Measurements from ENCODE around the gene FUZ. TPM values are rescaled to one million over a fixed set of nuclear protein-coding genes. Genes with fewer than 3 reads are reported as not detected.

The FUZ gene
- total RNA-seq, 6 experiments from 2014 or later: 3.7 to 10.7 (median 6.3) TPM

DNA sequence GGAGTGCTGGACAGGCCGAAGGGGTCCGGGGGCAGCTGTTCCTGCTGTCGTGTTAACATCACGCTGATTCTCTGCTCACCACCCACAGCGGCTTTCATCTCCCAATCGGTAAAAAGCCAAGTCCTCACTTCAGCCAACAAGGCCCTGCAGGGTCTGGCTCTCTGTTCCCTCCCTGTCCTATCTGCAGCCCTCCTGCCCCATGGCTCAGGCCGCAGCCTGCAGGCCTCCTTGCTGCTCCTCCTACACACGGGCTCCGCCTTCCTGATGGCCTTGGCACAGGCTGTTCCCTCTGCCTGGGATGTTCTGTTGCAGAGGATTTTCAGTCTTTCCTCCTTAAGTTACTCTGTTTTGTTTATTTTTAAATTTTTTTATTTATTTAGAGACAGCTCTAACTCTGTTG lies 22.2 kb downstream of the FUZ start:
- H3K9me3 ChIP-seq: no peaks in the 10 kb centered on the region
- no peaks in the 10 kb centered on the region for H3K4me1 ChIP-seq
- H3K4me3 ChIP-seq: no peak overlapping the region
- intact Hi-C loops (cut with DNase I): no loop called here
- peaks cover 7 to 50% (median 22%) of the 10 kb centered on the region in 4 donors for H3K36me3 ChIP-seq
- no peaks in the 10 kb centered on the region for H3K27me3 ChIP-seq
- H3K27ac ChIP-seq: no peak overlapping the region
- TF ChIP-seq, protein P1, sequence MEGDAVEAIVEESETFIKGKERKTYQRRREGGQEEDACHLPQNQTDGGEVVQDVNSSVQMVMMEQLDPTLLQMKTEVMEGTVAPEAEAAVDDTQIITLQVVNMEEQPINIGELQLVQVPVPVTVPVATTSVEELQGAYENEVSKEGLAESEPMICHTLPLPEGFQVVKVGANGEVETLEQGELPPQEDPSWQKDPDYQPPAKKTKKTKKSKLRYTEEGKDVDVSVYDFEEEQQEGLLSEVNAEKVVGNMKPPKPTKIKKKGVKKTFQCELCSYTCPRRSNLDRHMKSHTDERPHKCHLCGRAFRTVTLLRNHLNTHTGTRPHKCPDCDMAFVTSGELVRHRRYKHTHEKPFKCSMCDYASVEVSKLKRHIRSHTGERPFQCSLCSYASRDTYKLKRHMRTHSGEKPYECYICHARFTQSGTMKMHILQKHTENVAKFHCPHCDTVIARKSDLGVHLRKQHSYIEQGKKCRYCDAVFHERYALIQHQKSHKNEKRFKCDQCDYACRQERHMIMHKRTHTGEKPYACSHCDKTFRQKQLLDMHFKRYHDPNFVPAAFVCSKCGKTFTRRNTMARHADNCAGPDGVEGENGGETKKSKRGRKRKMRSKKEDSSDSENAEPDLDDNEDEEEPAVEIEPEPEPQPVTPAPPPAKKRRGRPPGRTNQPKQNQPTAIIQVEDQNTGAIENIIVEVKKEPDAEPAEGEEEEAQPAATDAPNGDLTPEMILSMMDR (IDR thresholded peaks at IDR 0.05): no peak
- no peak for TF ChIP-seq POLR2A (IDR thresholded peaks at IDR 0.05)
- WGBS (ENCODE audit: insufficient coverage, low coverage, low lambda C conversion rate, missing lambda C conversion rate): 71% methylated on average over 8 of the region's 9 CpGs
- DNase-seq (no peak), ATAC-seq (peak; percentile 31 to 55 (median 46))

DNA sequence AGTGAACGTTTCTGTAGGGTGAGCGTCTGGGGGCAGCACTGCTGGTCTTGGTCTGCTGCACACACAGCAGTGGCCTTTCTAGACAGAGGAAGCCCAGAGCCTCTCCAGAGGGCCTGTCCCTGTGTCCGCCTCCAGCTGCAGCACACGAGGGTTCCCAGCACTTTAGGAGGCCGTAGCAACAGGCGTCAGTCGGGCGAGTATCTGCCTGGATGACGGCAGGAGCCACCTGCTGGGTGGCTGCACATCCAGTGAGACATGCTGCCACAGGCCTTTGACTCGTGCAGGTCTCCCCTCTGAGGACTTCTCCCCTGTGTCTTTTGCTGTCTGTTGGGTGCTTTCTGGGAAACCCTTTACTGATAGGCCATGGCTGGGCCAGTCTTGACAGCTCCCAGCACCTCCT lies 24.2 kb downstream of the FUZ start:
- no peak for DNase-seq
- no peak overlapping the region for H3K27ac ChIP-seq
- H3K36me3 ChIP-seq: peaks cover 7 to 34% (median 19%) of the 10 kb centered on the region in 4 donors
- H3K9me3 ChIP-seq: no peaks in the 10 kb centered on the region
- no peaks in the 10 kb centered on the region for H3K27me3 ChIP-seq
- intact Hi-C loops (cut with DNase I): no loop called here
- H3K4me1 ChIP-seq: no peaks in the 10 kb centered on the region
- ATAC-seq: no peak
- TF ChIP-seq, protein P1 (IDR thresholded peaks at IDR 0.05): no peak
- TF ChIP-seq POLR2A (IDR thresholded peaks at IDR 0.05): no peak
- 97% methylated on average over 5 of the region's 10 CpGs for WGBS (ENCODE audit: insufficient coverage, low coverage, low lambda C conversion rate, missing lambda C conversion rate)
- no peak overlapping the region for H3K4me3 ChIP-seq

DNA sequence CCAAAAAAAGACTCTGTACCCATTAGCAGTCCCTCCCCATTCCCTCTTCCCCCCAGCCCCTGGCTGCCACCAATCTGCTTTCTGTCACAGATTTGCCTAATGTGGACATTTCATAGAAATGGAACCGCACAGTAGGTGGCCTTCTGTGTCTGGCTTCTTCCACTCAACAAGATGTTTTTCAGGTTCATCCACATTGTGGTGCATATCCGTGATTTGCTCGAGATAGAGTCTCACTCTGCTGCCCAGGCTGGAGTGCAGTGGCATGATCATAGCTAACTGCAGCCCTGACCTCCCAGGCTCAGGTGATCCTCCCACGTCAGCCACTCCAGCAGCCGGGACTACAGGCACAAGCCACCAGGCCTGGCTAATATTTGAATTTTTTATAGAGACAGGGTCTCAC lies 25.3 kb downstream of the FUZ start:
- Histone ChIP-seq H3K27ac (no peak overlapping the region), H3K9me3 (no peaks in the 10 kb centered on the region), H3K36me3 (peaks cover 0 to 36% (median 11%) of the 10 kb centered on the region in 4 donors), H3K4me1 (no peaks in the 10 kb centered on the region), H3K4me3 (no peak overlapping the region), H3K27me3 (no peaks in the 10 kb centered on the region)
- intact Hi-C loops (cut with DNase I): no loop called here
- 87% methylated on average over 4 of the region's 5 CpGs for WGBS (ENCODE audit: insufficient coverage, low coverage, low lambda C conversion rate, missing lambda C conversion rate)
- DNase-seq (no peak), ATAC-seq (no peak)
- TF ChIP-seq, protein P1 (IDR thresholded peaks at IDR 0.05): no peak
- no peak for TF ChIP-seq POLR2A (IDR thresholded peaks at IDR 0.05)

DNA sequence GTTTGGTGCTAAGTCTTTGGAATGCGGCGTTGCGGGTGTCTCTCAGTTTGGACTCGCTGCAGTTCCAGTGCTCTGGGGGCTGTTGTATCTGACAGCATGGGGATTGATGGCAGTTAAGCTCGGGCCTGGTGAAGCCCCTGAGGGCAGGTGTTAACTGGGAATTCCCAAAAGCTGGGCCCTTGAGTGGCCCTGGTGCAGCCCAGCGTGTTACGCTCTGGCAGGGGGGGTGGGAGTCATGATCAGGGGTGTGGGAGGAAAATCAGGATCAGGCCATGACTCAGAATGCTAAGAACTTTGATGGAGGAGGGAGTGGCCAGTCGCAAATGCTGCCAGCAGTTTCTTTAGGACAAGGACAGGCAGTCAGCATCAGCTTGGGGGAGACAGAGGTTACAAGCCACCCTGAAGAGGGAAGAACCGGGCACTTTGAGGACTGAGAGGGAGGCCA lies 26.7 kb downstream of the FUZ start:
- Histone ChIP-seq H3K4me1 (no peaks in the 10 kb centered on the region), H3K4me3 (no peak overlapping the region), H3K27me3 (no peaks in the 10 kb centered on the region), H3K27ac (no peak overlapping the region), H3K9me3 (no peaks in the 10 kb centered on the region), H3K36me3 (peaks cover 0 to 36% (median 8%) of the 10 kb centered on the region in 4 donors)
- TF ChIP-seq POLR2A (IDR thresholded peaks at IDR 0.05): no peak
- TF ChIP-seq, protein P1 (IDR thresholded peaks at IDR 0.05): no peak
- 89% methylated on average over 7 of the region's 9 CpGs for WGBS (ENCODE audit: insufficient coverage, low coverage, low lambda C conversion rate, missing lambda C conversion rate)
- ATAC-seq (no peak), DNase-seq (no peak)
- intact Hi-C loops (cut with DNase I): no loop called here

DNA sequence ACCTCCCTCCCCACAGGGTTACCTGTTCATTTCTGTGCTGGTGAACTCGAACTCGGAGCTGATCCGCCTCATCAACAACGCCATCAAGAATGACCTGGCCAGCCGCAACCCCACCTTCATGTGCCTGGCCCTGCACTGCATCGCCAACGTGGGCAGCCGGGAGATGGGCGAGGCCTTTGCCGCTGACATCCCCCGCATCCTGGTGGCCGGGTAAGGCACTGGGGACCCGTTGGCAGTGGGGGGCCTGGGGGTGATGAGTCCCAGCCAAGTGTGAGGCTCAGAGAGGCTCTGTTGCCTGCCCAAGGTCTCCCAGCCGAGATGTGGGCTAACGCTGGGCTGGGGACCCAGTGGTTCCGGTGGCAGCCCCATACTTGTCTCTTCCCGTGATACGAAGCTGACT lies 30.6 kb downstream of the FUZ start:
- TF ChIP-seq, protein P1 (IDR thresholded peaks at IDR 0.05): no peak
- TF ChIP-seq POLR2A (IDR thresholded peaks at IDR 0.05): no peak
- Histone ChIP-seq H3K4me3 (no peak overlapping the region), H3K27me3 (no peaks in the 10 kb centered on the region), H3K9me3 (no peaks in the 10 kb centered on the region), H3K36me3 (peaks cover 0 to 17% (median 2%) of the 10 kb centered on the region in 4 donors), H3K4me1 (no peaks in the 10 kb centered on the region), H3K27ac (no peak overlapping the region)
- ATAC-seq: no peak
- DNase-seq: no peak
- 93% methylated on average over 3 of the region's 18 CpGs for WGBS (ENCODE audit: insufficient coverage, low coverage, low lambda C conversion rate, missing lambda C conversion rate)
- intact Hi-C loops (cut with DNase I): no loop called here
